ENCODE measurements around the gene TSSK6. TPM values are rescaled to one million over a fixed set of nuclear protein-coding genes. Genes with fewer than 3 reads are reported as not detected.

TSSK6 gene
- 1 to 10 TPM; 2.5 to 2.8 TPM for total RNA-seq

- CTCF ChIA-PET, result interaction anchor here (0.7 to 1.3 kb wide), 2 partner anchors 11 to 25 kb away, joined by 3 to 5 read pairs; no protein-coding TSS in a partner anchor
- POLR2A ChIA-PET, result interaction anchor here (0.7 to 1.5 kb wide), 4 partner anchors 26 to 193 kb away, joined by 3 to 9 read pairs (median 4); no protein-coding TSS in a partner anchor
These were observed at the start of gene TSSK6 for GRCh38 chr19:19514881-19515641. Gene TSSK6, minus strand, starts transcription at chr19:19515548. Its CDS starts 121 bp downstream, at chr19:19515427.

GRCh38 chr19:19563348-19563848, 48.0 kb upstream of the TSSK6 start:
- CTCF ChIA-PET, result no interaction called here
- POLR2A ChIA-PET, result no interaction called here

DNA sequence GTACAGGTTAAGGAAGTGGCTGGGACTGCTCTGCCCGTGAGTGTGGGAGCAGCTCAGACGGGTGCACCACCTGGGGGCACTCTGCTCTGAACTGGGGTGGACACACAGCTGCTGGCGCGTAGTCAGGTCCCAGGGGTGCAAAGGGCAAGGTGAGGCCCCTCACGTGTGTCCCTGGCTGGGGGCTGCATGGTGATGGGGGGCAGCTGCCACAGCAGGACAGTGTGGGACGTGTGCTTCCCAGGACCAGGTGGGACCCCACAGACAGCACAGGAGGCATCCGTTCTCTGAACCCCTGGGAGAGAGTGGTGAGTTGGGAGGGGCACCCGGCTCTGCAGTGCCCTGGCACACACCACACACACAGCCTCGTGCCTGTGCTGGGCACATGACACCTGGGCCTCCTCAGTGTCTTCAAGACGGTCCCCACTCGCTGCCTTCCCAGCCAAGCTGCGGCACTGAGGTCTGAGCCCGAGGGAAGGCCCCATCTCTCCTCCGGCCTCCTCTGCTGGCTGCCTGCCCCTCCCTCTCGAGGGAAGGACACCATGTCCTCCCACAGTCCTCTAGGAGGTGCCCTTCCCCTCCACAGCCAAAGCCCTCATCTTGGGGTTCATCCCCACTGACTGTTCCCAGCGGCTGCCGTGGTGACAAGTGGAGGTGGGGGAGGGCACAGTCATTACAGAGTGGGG, 47.5 kb upstream of the TSSK6 start:
- ChIA-PET CTCF (interaction anchor here (0.5 to 1.3 kb wide), 3 partner anchors 19 to 45 kb away, joined by 3 read pairs; no protein-coding TSS in a partner anchor), POLR2A (interaction anchor here (0.5 kb wide), 1 partner anchor 36 kb away, joined by 8 read pairs; no protein-coding TSS in a partner anchor)

- ChIA-PET POLR2A (interaction anchor here (0.5 kb wide), 1 partner anchor 37 kb away, joined by 8 read pairs; no protein-coding TSS in a partner anchor), CTCF (interaction anchor here (0.5 to 1.3 kb wide), 3 partner anchors 20 to 45 kb away, joined by 3 read pairs; no protein-coding TSS in a partner anchor)
These were observed 46.8 kb upstream of the TSSK6 start for GRCh38 chr19:19561946-19562664.

GRCh38 chr19:19559931-19560330, 44.6 kb upstream of the TSSK6 start:
- POLR2A ChIA-PET, result no interaction called here
- CTCF ChIA-PET, result interaction anchor here (1.0 kb wide), 1 partner anchor 22 kb away, joined by 3 read pairs; the partner anchor contains the start of gene CILP2

GRCh38 chr19:19558636-19559035, 43.3 kb upstream of the TSSK6 start:
- CTCF ChIA-PET, result interaction anchor here (1.0 kb wide), 1 partner anchor 103 kb away, joined by 3 read pairs; no protein-coding TSS in a partner anchor
- POLR2A ChIA-PET, result no interaction called here

GRCh38 chr19:19558055-19558454, 42.7 kb upstream of the TSSK6 start:
- ChIA-PET CTCF (interaction anchor here (0.6 to 1.0 kb wide), 3 partner anchors 26 to 684 kb away, joined by 3 to 4 read pairs (median 3); no protein-coding TSS in a partner anchor), POLR2A (no interaction called here)

- ChIA-PET POLR2A (interaction anchor here (0.6 to 0.7 kb wide), 3 partner anchors 22 to 406 kb away, joined by 3 to 4 read pairs (median 4); no protein-coding TSS in a partner anchor), CTCF (interaction anchor here (0.7 to 3.4 kb wide), 33 partner anchors 9 to 422 kb away, joined by 3 to 16 read pairs (median 4); partner anchors contain the start of gene GMIP)
These were observed 39.0 kb upstream of the TSSK6 start for GRCh38 chr19:19554074-19555023.

- CTCF ChIA-PET, result interaction anchor here (0.7 to 3.4 kb wide), 22 partner anchors 8 to 423 kb away, joined by 3 to 16 read pairs (median 4); partner anchors contain the start of gene GMIP
- POLR2A ChIA-PET, result no interaction called here
These were observed 38.3 kb upstream of the TSSK6 start for GRCh38 chr19:19553670-19554069.

- ChIA-PET POLR2A (no interaction called here), CTCF (interaction anchor here (1.1 to 4.8 kb wide), 6 partner anchors 9 to 96 kb away, joined by 4 to 21 read pairs (median 7); partner anchors contain the start of gene GMIP)
These were observed 37.5 kb upstream of the TSSK6 start for GRCh38 chr19:19552798-19553197.

- CTCF ChIA-PET, result interaction anchor here (0.9 to 4.8 kb wide), 3 partner anchors 19 to 98 kb away, joined by 3 to 21 read pairs (median 4); no protein-coding TSS in a partner anchor
- POLR2A ChIA-PET, result no interaction called here
These were observed 36.5 kb upstream of the TSSK6 start for GRCh38 chr19:19551853-19552192.

DNA sequence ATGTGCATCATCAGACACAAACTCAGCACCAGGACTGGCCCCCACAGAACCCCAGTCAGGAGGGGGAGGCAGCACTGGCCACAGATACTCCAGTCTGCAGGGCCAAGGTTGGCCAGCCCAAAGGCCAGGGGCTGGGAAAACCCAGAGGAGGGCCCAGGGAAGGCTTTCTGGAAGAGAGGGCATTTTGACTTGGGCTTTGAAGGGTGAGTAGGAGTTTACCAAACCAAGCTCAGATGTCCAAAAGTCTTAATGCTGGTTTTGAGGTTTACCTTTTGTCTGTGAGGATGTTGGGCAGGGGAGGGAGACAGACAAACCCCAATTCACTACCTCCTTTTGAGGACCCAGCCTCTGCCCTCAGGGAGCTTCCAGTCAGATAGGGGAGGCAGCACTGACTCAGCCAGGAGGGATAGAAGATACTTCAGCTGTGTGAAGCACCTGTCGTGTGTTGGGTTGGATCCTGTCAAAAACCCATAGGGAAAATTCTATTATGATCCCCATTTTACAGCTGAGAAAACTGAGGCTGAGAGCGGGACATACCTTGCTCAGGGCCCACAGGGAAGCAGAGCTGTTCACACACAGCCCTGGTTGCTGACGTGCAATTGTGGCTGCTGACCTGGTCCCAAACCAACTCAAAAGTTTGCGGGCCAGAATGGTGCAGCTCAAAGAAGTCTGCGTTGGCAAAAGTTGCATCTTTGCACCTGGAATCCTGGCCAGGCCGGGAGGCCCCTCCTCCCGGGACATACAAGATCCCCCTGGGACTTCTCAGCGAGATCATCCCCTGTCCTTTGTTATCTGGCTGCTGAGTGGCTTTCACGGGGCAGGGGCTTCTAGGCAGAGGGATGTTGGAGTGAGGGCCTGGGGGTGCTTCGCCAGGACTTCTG, 35.9 kb upstream of the TSSK6 start:
- ChIA-PET POLR2A (no interaction called here), CTCF (interaction anchor here (0.9 to 4.8 kb wide), 4 partner anchors 19 to 98 kb away, joined by 3 to 21 read pairs (median 4); partner anchors contain the start of gene GMIP)

GRCh38 chr19:19550485-19550929, 35.2 kb upstream of the TSSK6 start:
- ChIA-PET CTCF (interaction anchor here (0.9 to 4.8 kb wide), 2 partner anchors 18 to 93 kb away, joined by 3 to 21 read pairs; partner anchors contain the start of gene GMIP), POLR2A (no interaction called here)

GRCh38 chr19:19549804-19550464, 34.6 kb upstream of the TSSK6 start:
- CTCF ChIA-PET, result interaction anchor here (0.9 to 4.8 kb wide), 2 partner anchors 17 to 94 kb away, joined by 3 to 21 read pairs; partner anchors contain the start of gene GMIP
- POLR2A ChIA-PET, result no interaction called here

GRCh38 chr19:19548915-19549759, 33.8 kb upstream of the TSSK6 start:
- ChIA-PET POLR2A (no interaction called here), CTCF (interaction anchor here (0.8 to 4.8 kb wide), 2 partner anchors 17 to 95 kb away, joined by 3 to 21 read pairs; partner anchors contain the start of gene GMIP)
